ENCODE measurements around the gene SPACA1.

The SPACA1 gene

GRCh38 chr6:88105741-88106340, 58.2 kb downstream of the SPACA1 start:
- no peak for DNase-seq

DNA sequence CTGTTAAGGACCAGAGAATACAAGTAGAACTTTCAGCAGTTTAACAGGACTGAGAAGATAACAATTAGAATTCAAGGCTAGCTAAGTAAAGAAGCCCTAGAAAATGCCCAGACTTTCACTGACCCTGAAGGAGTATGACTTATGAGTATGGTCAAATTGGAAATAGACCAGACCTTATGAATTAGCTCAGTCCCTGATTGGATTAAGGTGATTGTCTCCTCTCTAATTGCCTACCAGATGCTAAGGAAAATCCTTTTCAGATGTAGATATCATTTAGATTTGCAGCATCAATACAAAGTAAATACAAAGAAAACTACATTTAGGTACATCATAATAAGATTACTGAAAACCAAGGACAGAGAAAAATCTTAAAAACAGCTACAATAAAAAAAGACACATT, 59.6 kb downstream of the SPACA1 start:
- DNase-seq = no peak

DNA sequence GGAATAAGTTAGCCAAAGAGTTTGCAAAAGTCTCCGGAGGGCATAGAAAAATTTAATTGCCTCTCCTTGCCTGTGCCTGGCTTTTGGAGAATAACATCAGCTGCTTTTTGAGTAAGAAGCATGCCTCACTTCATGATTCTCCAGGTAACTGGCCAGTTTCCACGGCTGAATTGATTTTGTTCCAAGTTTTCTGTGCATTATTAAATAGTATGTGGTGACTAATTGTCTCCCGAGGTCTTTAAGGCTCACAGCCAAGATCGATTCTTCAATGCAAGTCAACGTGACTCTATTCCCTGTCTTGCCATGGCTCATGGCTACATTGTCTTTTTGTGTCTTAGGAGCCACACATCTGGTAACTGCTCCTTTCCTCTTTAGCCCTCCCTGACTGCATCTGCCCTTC, 64.3 kb downstream of the SPACA1 start:
- DNase-seq = no peak

DNA sequence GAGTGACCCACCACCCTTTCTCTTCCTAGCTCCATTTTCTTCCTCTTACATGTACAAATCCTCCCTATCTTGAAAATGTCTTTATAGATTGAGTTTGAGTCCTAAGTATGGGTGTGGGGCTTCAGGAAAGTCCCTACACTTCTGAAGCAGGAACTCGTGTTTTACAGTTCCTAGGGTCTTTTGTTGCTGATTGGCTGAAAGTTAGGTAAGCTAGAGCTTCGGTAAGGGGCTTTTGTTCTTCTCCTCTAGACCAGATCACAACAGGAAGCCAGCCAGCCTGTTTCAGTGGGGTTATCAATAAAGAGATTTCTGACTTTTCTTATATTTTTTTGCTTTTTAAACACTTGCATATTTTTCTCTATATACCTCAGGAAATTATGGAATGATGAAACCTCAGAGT, 67.2 kb downstream of the SPACA1 start:
- no peak for DNase-seq

DNA sequence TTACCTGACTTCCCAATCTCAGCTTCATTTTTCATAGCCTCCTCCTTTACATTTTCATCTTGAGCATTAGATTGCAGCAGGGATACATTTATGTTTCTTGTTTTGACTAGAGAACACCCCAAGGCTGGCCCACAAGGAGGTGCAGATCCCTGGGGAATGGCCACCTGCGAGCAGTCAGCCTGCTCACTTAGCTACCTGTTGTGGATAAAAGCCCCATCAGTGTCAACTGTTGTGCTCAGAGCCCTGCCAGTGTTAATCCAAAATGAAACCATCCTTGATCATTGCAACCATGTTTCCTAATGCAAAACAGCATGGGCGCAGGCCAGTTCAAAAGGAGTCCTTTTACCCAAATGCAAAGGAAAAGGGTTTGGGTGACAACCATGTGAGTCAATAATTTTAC, 67.7 kb downstream of the SPACA1 start:
- DNase-seq = no peak

DNA sequence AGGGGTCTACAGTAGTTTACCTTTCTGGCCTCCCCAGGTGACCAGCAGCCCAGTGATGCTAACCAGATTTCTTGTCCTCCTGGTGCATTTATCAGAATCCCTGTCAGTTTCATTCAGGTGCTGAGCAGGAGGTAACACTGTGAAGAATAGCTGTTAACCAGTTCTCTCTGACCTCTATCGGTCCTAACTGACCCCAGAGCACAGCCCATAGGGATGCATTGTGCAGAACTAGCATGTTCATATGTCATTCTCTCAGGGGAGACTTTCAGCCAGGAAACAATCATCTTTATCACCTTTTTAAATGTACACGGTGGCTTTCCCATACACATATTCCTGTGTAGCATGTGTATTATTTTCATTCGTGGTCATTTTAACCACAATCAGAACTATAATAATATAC, 68.6 kb downstream of the SPACA1 start:
- DNase-seq = no peak
